BJ (cell line): ENCODE data around the gene VIL1. TPM values are rescaled to one million over a fixed set of nuclear protein-coding genes. Genes with fewer than 3 reads are reported as not detected.

Source experiments
- CTCF ChIA-PET: fragments of 350-600 bp; formaldehyde crosslinking; extraction: SDS; loops from one replicate; lab custom pipeline; 2021; ENCODE audit warnings: antibody characterized with exemption, inconsistent platforms; lab: Yijun Ruan, JAX
- POLR2A ChIA-PET: fragments of 300-600 bp; sonication (Branson Sonifier 250); formaldehyde crosslinking; extraction: SDS; loops from one replicate; lab custom pipeline; 2021; ENCODE audit warnings: antibody characterized with exemption; lab: Charles Lee
- DNase-seq: peaks from one replicate; pipeline ENCODE4 v3.0.0-alpha.2; 2011; ENCODE audit warnings: low read depth
- H3K27me3 ChIP-seq: 2 replicates; pipeline ENCODE4 v1.6.0; 2011; ENCODE audit warnings: low read length; ENCODE audit not compliant: control insufficient read depth, insufficient read depth
- H3K36me3 ChIP-seq: 2 replicates; pipeline ENCODE4 v1.5.1; 2011; ENCODE audit warnings: low read length; ENCODE audit not compliant: control insufficient read depth, insufficient read depth
- H3K4me3 ChIP-seq: 2 replicates; pipeline ENCODE4 v1.5.1; 2011; ENCODE audit warnings: low read depth, mild to moderate bottlenecking, control low read depth, low read length
- polyA plus RNA-seq: library from polyadenylated mRNA; depleted of rRNA; stranded (reverse); fragments of >200 nt; gene quantifications from 2 replicates; pipeline ENCODE4 v1.2.3, GENCODE V29; 2011
- TF ChIP-seq, protein P1 (sequence below): IDR thresholded peaks from 2 replicates; pipeline ENCODE4 v1.5.1; 2011; ENCODE audit warnings: low read depth, mild to moderate bottlenecking, control low read depth, inconsistent platforms, low read length, moderate library complexity; ENCODE audit not compliant: insufficient read depth

Gene VIL1
- polyA plus RNA-seq, 1 experiment, result not detected

DNA sequence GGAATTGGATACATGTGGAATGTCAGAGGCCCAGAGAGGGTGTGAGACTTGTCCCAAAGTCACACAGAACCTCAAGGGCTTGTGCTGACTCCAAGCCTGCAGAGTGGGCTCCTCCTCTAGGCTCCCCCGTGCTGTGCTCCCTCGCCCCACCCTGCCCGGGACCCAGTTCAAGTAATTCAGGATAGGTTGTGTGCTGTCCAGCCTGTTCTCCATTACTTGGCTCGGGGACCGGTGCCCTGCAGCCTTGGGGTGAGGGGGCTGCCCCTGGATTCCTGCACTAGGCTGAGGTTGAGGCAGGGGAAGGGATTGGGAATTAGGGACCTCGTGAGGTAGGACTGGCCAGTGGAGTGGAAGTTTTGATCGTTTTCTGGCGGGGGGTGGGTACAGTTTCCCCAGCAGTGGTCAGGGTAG lies 16.4 kb upstream of the VIL1 start:
- Histone ChIP-seq H3K4me3 (no peak overlapping the region), H3K27me3 (no peaks in the 10 kb centered on the region), H3K36me3 (peaks cover 25% of the 10 kb centered on the region)
- DNase-seq, result no peak
- POLR2A ChIA-PET, result no interaction called here
- CTCF ChIA-PET, result interaction anchor here (1.2 to 1.4 kb wide), 3 partner anchors 64 to 256 kb away, joined by 4 read pairs; no protein-coding TSS in a partner anchor
- TF ChIP-seq, protein P1, sequence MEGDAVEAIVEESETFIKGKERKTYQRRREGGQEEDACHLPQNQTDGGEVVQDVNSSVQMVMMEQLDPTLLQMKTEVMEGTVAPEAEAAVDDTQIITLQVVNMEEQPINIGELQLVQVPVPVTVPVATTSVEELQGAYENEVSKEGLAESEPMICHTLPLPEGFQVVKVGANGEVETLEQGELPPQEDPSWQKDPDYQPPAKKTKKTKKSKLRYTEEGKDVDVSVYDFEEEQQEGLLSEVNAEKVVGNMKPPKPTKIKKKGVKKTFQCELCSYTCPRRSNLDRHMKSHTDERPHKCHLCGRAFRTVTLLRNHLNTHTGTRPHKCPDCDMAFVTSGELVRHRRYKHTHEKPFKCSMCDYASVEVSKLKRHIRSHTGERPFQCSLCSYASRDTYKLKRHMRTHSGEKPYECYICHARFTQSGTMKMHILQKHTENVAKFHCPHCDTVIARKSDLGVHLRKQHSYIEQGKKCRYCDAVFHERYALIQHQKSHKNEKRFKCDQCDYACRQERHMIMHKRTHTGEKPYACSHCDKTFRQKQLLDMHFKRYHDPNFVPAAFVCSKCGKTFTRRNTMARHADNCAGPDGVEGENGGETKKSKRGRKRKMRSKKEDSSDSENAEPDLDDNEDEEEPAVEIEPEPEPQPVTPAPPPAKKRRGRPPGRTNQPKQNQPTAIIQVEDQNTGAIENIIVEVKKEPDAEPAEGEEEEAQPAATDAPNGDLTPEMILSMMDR, result no peak

DNA sequence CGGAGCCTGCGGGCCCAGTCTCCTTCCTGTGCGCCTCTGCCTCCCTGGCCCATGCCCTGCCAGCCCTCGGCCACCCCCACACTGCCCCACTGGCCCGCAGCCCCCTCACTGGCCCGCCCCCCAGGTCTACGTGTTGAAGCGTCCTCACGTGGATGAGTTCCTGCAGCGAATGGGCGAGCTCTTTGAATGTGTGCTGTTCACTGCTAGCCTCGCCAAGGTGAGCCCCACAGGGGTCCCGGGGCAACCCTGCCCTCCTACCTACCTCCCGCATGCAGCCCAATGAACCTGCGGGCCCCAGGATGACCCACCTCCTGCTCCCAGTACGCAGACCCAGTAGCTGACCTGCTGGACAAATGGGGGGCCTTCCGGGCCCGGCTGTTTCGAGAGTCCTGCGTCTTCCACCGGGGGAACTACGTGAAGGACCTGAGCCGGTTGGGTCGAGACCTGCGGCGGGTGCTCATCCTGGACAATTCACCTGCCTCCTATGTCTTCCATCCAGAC lies 16.0 kb upstream of the VIL1 start:
- no peak overlapping the region for H3K4me3 ChIP-seq
- TF ChIP-seq, protein P1, result no peak
- ChIA-PET CTCF (interaction anchor here (0.6 to 1.2 kb wide), 3 partner anchors 63 to 256 kb away, joined by 3 to 4 read pairs (median 4); no protein-coding TSS in a partner anchor), POLR2A (no interaction called here)
- H3K27me3 ChIP-seq, result no peaks in the 10 kb centered on the region
- DNase-seq, result no peak
- peaks cover 25% of the 10 kb centered on the region for H3K36me3 ChIP-seq

DNA sequence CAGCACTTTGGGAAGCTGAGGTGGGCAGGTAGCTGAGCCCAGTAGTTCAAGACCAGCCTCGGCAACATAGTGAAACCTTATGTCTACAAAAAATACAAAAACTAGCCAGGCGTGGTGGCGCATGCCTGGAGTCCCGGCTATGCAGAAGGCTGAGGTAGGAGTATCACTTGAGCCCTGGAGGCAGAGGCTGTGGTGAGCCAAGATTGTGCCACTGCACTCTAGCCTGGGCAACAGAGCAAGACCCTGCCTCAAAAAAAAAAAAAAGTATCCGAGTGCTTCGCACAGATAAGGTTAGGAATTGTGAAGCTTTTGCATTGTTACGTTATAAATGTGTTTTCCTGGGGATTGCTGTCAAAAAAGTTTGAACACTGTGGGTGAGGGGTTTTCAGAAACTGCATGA lies 15.1 kb upstream of the VIL1 start:
- no peak overlapping the region for H3K4me3 ChIP-seq
- CTCF ChIA-PET, result interaction anchor here (0.6 kb wide), 1 partner anchor 198 kb away, joined by 3 read pairs; no protein-coding TSS in a partner anchor
- H3K27me3 ChIP-seq, result no peaks in the 10 kb centered on the region
- DNase-seq, result no peak
- TF ChIP-seq, protein P1, result no peak
- POLR2A ChIA-PET, result no interaction called here
- peaks cover 25% of the 10 kb centered on the region for H3K36me3 ChIP-seq

DNA sequence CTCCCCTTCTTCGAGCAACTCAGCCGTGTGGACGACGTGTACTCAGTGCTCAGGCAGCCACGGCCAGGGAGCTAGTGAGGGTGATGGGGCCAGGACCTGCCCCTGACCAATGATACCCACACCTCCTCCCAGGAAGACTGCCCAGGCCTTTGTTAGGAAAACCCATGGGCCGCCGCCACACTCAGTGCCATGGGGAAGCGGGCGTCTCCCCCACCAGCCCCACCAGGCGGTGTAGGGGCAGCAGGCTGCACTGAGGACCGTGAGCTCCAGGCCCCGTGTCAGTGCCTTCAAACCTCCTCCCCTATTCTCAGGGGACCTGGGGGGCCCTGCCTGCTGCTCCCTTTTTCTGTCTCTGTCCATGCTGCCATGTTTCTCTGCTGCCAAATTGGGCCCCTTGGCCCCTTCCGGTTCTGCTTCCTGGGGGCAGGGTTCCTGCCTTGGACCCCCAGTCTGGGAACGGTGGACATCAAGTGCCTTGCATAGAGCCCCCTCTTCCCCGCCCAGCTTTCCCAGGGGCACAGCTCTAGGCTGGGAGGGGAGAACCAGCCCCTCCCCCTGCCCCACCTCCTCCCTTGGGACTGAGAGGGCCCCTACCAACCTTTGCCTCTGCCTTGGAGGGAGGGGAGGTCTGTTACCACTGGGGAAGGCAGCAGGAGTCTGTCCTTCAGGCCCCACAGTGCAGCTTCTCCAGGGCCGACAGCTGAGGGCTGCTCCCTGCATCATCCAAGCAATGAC lies 14.4 kb upstream of the VIL1 start:
- POLR2A ChIA-PET, result no interaction called here
- TF ChIP-seq, protein P1, result no peak
- no peak overlapping the region for H3K4me3 ChIP-seq
- DNase-seq, result no peak
- CTCF ChIA-PET, result interaction anchor here (1.5 to 2.3 kb wide), 2 partner anchors 8 to 19 kb away, joined by 6 to 10 read pairs; no protein-coding TSS in a partner anchor
- peaks cover 25% of the 10 kb centered on the region for H3K36me3 ChIP-seq
- no peaks in the 10 kb centered on the region for H3K27me3 ChIP-seq

DNA sequence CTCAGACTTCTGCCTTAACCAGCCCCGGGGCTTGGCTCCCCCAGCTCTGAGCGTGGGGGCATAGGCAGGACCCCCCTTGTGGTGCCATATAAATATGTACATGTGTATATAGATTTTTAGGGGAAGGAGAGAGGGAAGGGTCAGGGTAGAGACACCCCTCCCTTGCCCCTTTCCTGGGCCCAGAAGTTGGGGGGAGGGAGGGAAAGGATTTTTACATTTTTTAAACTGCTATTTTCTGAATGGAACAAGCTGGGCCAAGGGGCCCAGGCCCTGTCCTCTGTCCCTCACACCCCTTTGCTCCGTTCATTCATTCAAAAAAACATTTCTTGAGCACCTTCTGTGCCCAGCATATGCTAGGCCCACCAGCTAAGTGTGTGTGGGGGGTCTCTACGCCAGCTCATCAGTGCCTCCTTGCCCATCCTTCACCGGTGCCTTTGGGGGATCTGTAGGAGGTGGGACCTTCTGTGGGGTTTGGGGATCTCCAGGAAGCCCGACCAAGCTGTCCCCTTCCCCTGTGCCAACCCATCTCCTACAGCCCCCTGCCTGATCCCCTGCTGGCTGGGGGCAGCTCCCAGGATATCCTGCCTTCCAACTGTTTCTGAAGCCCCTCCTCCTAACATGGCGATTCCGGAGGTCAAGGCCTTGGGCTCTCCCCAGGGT lies 13.7 kb upstream of the VIL1 start:
- ChIA-PET CTCF (interaction anchor here (0.5 to 2.3 kb wide), 4 partner anchors 9 to 177 kb away, joined by 4 to 10 read pairs (median 5); no protein-coding TSS in a partner anchor), POLR2A (interaction anchor here (0.6 to 1.6 kb wide), 3 partner anchors 8 to 118 kb away, joined by 3 to 6 read pairs (median 3); no protein-coding TSS in a partner anchor)
- no peak overlapping the region for H3K4me3 ChIP-seq
- DNase-seq, result no peak
- TF ChIP-seq, protein P1, result no peak
- peaks cover 25% of the 10 kb centered on the region for H3K36me3 ChIP-seq
- no peaks in the 10 kb centered on the region for H3K27me3 ChIP-seq
